Measurements from ENCODE around the gene PDE7B.

The PDE7B gene

DNA sequence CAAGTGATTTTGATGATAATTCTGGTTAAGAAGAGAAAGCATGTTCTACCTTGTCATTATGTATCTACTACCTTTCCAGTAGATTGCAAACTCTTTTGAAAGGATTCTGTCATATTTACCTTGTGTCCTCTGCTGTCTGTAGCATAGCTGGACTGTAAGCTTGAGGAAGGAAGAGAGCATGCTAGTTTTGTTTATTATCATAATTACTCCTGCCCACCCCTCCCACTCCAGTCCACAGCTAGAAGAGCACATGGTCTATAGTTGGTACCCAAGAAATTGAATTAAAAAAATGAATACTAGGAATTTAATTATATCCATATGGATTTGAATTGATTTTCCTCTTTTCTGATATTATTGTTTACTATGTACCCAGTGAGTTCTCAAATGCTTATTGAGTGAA lies 40.2 kb downstream of the PDE7B start:
- DNase-seq = no peak

DNA sequence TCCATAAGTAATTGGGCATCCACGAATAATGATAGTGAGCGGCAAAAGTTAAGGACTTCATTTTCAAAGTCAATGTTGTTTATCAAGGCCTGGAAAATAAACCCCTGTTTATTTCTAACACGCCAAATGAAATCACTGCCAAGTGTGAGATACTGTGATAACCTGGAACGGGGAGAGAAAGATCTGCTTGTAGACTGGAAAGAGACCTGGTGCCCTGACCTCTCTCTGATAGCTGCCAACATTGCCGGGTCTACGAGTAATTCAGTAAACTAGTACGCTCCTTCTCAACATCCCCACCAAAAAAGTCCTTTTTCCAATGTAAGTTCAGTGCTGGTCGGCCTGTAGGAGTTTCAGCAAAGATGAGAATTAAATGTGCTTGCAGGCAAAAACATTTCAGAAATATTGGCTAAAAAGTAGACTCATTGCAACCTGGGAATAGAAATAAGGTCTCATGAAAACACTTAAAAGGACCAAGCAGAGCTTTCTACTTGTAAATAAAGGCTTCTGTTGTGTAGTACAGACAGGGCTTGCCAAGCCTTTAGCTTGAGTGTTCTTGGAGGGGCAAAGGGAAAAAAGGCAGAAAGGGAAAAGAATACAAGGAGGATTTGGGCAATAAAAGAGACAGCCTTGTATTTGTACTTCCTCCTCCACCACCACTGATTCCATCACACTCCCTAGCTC lies 43.9 kb downstream of the PDE7B start:
- no peak for DNase-seq

DNA sequence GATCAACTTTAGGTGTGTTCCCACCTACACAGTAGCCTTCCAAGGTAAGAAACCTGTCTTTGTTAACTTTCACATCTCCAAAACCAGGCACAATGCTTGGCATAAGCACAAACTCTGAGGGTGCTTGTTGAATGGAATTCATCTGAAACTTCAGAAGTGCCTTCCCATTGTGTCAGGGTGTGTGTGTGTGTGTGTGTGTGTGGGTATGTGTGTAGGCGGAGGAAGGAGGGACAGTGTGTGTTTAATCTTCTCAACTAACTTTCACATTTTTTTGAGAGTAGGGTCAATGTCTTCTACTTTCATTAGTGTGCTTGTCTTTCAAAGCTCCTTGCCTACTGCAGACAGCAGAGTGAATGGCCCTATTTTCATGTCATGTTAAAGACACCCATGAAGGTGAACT lies 45.6 kb downstream of the PDE7B start:
- no peak for DNase-seq

DNA sequence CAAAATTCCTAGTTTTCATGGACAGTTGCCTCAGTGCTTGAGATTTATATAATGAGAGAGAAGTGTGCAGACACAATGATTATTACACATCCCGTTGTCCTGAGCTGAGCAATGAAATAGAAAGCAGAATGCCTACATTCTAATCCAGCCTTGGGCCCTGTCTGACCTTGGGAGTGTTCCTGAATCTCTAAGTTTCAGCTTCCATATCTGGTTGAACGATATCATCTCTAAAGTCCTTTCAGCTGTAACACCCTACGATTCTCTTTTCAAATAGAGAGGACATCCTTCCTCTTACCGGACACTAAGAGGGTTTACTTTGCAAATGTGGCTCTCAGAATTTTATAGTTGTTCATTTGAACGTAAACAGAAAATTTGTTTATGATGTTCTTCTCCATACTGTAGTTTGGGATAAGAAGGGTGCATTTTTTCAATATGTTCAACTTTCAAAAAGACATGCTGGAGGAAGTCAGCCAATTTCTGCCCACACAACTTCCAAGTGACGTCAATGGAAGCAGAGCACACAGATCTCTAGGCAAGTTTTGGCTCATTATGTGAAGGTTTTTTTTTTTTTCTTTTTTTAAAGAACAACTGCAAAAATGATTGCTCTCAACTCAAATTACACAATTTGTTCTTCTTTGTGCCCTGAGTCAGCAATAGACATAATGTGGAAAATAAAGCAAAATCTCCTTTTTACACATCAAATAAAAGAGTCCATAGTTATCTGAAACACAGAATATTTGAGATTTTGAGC lies 50.4 kb downstream of the PDE7B start:
- DNase-seq = no peak

DNA sequence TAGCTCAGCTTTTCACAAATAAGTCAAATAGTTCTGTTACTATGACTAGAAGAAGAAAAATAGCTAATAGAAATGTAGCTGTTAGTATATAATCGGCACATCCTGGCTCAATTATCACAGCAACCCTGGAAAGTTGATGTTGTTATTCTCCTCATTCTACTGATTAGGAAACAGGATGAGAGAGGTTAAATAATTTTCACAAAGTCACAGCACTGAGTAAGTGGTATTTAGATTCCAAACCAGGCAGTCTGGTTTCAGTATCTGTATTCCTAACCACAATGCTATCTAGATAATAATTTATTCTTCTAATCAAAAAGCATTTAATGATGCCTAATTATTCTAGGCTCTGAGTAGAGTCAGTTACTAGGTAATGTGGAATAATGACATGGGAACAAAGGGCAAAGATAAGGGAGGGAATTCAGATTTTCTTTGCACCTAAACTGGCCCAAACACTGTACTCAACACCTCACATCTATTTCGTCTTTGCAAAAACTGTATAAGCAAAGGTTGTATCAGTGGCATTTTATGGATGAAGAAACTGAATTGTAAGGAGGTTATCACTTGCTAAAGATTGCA lies 51.3 kb downstream of the PDE7B start:
- DNase-seq = no peak

DNA sequence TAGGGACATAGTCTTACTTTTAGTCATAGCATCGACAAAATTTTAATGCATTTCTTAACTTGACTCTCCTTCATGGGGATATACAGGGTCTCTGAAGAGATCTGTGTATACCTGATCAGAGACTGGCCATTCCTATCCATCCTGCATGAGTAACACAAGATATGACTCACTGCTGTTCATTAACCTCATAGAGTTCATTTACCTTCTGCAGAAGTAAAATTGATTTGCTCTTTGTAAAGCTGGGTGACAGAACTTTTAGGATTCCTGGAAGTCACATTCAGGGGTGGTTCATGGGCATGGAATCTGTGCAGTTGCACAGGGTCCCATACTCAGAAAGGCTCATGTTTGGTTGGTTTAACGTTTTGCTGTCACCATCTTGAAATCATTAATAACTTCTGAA lies 53.2 kb downstream of the PDE7B start:
- no peak for DNase-seq

DNA sequence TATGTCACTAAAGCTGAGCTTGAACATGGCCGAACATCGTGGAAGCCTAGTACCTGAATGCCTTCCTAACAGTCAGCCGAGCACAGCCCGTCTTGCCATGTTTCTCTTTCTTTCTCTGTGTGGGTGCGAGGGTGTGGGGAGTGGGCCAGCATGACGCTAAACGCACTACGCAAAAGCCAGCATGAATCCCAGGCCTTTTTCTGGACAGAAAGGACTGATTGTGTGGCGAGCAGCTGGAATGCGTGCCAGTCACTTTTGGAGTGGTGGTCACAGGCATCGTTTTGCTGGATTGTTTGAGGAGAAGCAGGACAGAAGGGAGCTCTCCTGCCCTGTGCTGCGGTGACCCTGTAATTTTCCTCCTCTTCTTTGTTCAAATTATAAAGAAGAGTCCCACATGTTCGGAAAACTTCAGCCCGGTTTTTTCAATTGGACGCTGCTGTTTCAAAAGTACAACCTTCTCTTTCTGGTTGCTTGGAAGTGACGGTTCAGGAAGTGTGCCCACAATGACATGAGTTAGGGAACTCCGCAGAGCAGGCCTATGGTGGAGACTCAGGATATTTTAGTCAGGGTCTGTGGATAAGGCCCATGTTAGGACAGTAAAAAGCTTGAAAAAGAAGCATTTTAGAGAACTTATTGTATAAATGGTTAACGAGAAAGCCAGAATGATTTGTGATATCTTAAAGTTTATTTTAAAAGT lies 54.3 kb downstream of the PDE7B start:
- DNase-seq = no peak

DNA sequence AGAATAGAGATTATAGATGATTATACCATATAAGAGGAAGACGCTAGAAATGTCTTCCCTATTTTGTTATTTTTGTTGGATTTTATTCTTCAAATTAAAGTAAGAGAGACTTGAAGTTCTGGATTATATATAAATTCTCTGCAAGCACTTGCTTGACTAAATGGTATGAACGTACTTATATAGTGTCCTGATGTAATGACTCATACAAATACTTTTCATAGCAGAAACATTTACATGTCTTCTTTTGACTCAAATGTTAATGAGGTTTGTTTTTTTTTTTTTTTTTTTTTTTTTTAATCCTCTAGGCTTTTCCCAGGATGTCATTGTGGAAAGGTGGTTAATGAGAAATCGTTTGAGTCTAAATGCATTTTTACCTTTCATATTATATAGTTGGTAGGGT lies 55.0 kb downstream of the PDE7B start:
- no peak for DNase-seq

DNA sequence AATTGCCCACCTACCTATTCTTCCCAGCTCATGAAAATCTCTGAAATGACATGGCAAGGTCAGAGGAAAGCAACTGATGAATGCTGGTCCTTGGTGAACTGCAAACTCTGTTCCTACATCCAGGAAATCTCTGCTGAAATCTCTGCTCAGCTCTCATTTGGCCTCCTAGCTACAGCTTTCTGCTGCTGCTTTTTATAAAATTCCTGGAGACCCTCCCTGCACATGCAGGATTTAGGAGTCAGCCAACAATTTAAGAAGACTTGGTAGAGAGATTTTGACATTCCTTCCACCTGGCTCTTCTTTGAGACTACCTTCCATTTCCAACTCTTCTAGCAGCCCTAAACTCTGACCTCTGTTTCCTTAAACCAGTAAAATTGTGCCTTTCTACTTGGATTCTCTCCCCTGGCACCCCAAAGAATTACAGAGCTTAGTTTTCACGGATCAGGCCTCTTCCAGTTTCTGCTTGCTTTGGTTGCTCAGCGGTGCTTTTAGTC lies 55.5 kb downstream of the PDE7B start:
- no peak for DNase-seq

DNA sequence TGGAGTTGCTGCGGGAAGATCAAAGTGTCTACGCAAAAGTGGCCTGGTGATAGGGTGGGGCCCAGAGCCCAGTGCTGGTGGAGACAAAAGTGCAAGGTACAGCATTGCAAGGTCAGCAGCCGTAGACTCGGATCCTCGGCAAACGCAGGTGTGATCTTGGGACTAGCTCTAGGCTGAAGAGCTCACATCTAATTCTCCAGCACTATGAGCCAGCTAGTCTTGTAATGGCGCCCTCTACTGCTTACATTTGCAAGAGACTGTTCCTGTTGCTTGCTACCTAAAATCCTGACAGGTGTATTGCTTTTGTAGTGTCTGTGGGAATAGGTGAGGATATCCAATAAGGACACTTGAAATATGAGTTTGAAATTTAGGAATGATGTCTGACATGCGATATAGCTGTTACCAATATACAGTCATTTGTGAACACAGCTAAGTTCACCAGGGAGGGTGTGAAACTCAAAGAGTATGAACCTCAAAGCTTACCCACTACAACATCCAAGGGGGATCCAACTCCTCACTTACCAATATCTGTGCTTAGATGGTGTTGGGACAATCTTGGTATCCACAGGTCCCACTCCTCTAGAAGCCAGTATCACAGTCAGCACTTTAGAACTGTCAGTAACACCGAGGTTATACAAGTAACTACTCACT lies 58.4 kb downstream of the PDE7B start:
- DNase-seq = peak; percentile 43

DNA sequence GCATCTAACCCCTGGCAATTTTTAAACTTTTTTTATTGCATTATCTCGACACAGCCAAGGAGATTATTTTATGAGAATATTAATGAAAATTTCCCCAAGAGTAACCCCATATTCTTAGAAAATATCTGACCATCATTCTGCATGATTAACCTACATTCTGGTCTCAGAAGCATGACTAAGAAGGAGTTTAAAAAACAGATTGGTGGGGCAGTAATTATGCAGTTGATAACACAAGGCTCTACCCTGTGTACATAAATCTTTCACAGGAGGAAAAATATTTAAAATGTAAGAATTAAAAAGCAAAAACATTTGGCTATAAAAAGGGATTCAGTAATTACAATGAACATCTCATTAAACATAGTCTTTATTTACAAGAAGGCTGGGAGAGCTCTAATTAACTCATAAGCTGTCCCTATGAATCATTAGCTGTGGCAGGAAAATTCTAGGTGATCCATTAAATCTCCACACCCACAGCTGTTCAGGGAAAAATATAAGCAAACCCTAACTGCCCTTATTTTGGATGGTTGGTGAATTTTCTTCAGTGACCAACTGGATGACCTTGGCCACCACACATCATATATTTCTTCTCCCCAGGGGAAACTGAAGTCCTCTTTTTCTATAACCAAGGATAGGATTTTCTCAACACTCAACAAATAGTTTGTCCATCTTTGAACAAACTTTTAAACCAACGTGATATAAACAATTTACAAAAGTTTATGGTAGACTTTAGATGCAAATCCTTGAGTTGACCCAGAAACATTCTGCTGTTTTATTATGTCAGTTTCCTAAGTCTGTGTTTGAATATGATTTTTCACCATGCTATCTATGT lies 59.5 kb downstream of the PDE7B start:
- no peak for DNase-seq

DNA sequence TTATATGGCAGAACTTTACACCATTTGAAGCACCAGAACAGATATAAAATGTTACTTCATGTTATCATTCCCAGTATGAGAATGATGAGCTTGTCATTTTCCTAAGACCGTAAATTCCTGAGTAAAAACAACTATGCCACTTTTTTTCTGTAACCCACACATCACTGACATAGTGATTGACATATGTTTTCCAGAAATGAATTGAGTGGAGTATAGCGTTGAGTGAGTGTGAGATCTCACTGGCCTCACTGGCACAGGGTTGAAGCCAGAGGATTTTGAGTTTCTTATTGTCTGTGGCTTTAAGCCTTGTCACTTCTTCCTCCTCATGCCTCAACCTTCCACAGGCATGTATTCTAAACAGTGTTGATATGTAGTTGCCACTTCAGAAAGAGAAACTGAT lies 62.3 kb downstream of the PDE7B start:
- no peak for DNase-seq

DNA sequence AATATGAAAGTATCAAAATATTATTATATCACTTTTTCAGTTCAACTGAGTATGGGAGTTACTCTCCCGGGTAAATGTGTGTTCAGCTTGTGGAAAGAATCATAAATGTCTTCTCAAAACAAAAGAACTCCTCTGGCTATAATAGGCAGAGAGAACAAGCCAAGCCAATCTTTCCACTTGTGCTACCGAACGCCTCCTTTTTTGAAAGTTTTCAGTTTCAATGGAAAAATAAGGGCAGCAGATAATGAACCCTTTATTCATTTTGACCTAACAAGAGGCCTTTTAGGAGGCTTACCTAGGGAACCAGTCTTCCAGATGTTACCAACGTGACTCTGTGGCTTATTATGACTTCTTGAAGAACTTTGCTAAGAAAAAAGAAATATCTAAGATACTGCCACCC lies 67.5 kb downstream of the PDE7B start:
- no peak for DNase-seq

DNA sequence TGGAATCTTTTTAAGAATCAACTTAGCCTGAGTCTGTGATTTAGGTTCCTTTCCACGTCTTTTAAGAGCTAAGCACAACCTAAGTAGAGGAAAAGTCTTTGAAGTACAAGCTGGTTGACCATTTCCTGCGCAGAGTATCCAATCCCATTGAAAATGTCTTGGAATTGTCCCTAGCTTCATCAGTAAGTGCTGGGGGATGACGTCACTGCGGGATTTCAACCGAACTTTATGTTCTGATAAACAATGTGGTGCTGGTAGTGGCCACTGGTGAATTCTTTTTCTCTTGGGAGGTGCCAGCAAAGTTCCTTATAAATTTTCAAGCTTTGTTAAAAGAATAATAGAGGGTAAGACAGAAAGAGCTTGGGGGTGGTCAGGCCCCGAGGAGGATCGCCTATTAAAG lies 69.2 kb downstream of the PDE7B start:
- DNase-seq = no peak

DNA sequence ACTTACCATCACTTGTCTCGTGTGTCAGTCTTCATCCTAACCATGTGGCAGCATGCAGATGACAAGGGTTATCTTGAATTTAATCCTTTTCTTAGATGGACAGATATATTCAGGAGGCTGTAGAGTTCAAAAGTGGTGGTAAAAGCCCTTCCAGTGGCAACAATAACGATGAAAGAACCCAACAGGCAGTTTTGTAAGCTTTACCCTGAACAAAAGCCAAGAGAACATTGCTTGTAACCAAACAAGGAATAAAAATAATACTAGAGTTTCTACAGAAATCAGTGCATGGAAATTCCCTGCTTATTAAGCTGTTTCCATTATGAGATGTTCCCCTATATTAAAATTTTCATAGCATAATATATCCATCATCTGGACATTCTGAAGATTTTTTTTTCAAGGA lies 69.7 kb downstream of the PDE7B start:
- DNase-seq = no peak

DNA sequence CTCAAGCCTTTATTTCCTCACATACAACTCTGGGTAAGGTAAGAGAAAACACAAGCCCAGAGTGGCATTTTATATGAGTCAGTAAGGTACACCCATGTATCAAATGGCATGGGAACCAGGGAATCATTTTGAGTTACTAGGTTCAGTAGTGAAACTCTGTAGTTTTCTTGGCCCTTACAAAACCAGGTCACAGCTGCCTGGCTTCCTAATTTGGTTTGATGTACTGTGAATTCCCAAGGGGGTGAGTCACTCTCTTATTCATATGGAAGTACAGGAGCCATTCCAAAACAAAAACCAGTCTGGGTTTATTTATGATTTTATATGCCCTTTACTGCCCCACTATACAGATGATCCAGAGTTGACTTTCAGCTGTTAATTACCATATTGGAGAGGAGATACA lies 70.7 kb downstream of the PDE7B start:
- DNase-seq = no peak

DNA sequence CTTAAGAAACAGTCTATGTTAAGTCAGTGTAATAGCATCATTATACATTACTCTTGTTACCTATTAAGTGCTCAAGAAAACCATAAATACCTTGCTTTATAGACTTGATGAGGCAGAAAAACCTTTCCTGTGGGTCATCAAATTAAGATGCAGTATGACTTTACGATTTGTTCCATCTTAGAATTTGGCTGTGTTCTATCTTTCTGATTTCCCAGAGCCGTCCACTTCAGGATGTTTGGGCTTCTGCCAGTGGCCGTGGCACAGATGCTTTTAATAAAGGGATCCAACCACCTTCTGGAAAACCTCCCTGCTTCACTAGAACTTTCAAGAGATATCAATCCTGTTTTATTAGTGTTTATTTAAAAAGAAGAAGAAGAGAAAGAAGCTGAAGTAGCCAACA lies 71.2 kb downstream of the PDE7B start:
- DNase-seq = no peak

DNA sequence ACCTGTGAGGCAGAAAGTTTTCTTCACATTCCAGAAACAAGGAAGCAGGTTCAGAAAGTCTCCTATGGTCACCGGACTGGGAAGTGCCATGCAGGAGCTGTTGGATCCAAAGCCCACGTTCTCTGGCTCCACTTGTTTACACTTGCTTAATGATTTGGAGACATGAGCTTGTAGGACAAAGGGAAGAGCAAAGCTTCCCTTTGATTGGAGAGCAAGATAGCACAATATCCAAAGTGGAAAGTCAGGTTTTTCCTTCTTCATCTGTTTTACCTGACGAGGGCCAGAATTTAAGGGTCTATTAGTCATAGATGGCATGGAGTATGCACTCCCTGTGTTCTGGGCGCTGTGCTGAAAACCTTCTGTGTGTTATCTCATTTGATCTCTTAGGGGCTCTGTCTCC lies 81.2 kb downstream of the PDE7B start:
- no peak for DNase-seq

DNA sequence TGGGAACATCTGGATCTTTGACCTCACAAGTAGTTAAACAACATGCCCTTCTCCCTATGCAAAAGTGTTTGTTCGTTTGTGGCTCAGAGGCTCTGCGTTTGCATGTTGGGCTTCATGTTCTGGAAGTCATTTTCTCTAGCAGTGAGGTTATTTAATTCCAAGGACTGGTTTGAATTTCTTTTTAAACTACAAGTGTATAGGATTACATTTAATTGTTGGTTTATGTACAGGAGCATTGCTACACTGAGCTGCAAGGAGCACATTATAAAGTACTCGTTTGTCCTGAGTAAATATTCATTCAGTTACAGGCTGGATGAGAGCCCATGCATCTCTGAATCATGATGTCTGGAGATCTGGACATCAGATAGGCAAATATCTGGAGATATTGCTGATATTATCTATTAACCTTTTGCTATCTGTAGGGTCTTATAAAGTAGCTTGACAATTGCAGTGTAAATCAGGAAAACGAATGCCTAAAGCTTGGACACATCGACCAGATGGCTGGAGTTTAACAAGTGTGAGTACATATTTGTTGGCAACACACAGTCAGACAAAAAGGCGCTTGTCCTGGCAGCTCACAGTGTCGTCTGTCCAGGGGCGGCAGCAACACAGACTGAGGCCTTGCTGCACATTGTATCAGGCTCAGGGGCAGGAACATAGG lies 84.6 kb downstream of the PDE7B start:
- no peak for DNase-seq

DNA sequence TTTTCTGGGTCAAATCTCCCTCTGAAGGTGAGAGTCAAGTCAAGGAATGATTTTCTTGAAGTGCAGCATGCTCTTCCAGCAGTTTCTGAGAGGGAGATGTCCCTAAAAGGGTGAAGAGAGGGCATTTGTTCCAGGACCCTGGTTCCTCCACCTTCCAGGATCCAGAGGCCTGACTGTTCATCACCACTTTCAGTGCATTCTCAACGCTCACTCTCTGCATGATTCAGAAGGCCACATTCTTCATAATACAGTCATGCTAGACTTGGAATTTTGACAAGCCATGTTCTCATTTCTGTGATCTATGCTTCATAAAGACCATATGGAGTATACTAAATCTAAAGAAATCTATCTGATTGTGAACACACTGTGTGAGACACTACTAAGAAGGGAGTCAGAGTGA lies 85.1 kb downstream of the PDE7B start:
- DNase-seq = no peak

DNA sequence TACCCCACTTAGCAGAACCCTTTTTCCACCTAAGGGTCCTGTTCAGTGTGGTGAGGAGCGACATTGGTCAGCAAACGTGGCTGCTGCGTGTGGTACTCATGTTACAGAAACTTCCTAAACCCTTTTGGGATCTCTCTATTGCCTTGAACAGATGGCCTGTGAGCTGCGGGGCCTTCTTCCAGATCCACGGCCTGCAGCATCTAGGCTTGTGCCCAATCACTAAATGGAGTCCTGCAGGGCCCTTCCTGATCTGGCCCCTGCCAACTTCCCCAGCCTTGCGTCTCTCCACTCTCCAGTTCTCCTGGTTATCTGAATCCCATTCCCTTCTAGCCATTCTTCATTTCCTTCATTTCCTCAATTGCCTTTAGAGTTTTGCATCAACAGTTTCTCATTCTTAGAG lies 85.6 kb downstream of the PDE7B start:
- DNase-seq = no peak

Data from NCI-H1105 (cell line).